Choroid plexus epithelial cell (primary cell): ENCODE data around the gene URGCP.

Experiments used
- DNase-seq: peaks from one replicate; pipeline ENCODE4 v3.0.0-alpha.2; 2010; ENCODE audit warnings: low read depth
- H3K4me3 ChIP-seq: 2 replicates; pipeline ENCODE4 v1.5.1; 2011; ENCODE audit warnings: low read depth, mild to moderate bottlenecking, control low read depth, low read length, moderate library complexity
- TF ChIP-seq, protein P1 (sequence below): conservative IDR thresholded peaks from 2 replicates; pipeline ENCODE4 v1.5.1; 2011; ENCODE audit warnings: low read depth, mild to moderate bottlenecking, control low read depth, inconsistent platforms, low read length, moderate library complexity

Gene URGCP

GRCh38 chr7:43851805-43852204 is 54.6 kb downstream of the URGCP start:
- DNase-seq = no peak
- TF ChIP-seq, protein P1, sequence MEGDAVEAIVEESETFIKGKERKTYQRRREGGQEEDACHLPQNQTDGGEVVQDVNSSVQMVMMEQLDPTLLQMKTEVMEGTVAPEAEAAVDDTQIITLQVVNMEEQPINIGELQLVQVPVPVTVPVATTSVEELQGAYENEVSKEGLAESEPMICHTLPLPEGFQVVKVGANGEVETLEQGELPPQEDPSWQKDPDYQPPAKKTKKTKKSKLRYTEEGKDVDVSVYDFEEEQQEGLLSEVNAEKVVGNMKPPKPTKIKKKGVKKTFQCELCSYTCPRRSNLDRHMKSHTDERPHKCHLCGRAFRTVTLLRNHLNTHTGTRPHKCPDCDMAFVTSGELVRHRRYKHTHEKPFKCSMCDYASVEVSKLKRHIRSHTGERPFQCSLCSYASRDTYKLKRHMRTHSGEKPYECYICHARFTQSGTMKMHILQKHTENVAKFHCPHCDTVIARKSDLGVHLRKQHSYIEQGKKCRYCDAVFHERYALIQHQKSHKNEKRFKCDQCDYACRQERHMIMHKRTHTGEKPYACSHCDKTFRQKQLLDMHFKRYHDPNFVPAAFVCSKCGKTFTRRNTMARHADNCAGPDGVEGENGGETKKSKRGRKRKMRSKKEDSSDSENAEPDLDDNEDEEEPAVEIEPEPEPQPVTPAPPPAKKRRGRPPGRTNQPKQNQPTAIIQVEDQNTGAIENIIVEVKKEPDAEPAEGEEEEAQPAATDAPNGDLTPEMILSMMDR = no peak
- H3K4me3 ChIP-seq = no peak overlapping the region

- no peak for DNase-seq
- TF ChIP-seq, protein P1 = no peak
- no peak overlapping the region for H3K4me3 ChIP-seq
These were observed 55.9 kb downstream of the URGCP start for GRCh38 chr7:43850348-43851116.

- no peak for DNase-seq
- TF ChIP-seq, protein P1 = no peak
- H3K4me3 ChIP-seq = no peak overlapping the region
These were observed 57.3 kb downstream of the URGCP start for GRCh38 chr7:43849047-43849446.

DNA sequence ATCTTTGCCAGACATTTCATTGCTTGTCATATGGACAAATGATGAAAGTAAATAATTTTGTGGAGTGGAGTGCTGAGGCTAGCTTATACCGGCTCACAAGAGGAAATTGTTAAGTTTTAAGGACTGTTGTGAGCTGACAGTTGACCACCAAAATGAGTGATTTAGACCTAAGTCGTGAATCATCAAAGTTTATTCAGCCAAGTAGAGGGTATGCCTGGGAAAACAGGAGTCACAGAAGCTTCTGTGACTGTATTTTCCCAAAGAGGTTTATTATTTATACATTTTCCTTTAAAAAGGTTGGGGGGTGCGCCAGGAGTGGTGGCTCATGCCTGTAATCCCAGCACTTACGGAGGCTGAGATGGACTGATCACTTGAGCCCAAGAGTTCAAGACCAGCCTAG is 58.9 kb downstream of the URGCP start:
- H3K4me3 ChIP-seq = no peak overlapping the region
- TF ChIP-seq, protein P1 = no peak
- no peak for DNase-seq

DNA sequence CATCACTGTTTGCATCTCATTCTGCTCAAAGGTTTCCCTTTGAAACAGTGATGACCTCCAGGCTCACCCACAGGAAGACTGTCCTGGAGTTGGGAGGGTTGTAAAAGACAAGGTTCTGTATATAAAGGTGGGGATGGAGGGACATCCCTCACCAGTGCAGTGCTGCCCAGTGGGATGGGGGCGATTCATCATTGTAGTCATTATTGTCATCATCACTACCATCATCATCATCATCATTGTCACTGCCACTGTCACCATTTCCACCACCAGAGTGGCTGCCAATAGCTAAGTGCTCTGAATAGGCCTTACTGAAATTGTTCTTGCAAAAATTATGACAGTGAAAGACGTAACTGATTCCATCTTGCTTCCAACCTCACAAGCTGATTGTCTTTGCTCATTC is 61.7 kb downstream of the URGCP start:
- H3K4me3 ChIP-seq = no peak overlapping the region
- DNase-seq = no peak
- TF ChIP-seq, protein P1 = no peak

- DNase-seq = no peak
- H3K4me3 ChIP-seq = no peak overlapping the region
- TF ChIP-seq, protein P1 = no peak
These were observed 62.1 kb downstream of the URGCP start for GRCh38 chr7:43844257-43844656.

- TF ChIP-seq, protein P1 = no peak
- no peak for DNase-seq
- H3K4me3 ChIP-seq = no peak overlapping the region
These were observed 63.1 kb downstream of the URGCP start for GRCh38 chr7:43843296-43843695.
